ENCODE data around the gene CERCAM.
"Not testable (repeated sequence)": the region's sequence is repeated elsewhere in the genome, so short reads cannot be mapped to it uniquely, and the experiment has no call there.

Gene CERCAM

DNA sequence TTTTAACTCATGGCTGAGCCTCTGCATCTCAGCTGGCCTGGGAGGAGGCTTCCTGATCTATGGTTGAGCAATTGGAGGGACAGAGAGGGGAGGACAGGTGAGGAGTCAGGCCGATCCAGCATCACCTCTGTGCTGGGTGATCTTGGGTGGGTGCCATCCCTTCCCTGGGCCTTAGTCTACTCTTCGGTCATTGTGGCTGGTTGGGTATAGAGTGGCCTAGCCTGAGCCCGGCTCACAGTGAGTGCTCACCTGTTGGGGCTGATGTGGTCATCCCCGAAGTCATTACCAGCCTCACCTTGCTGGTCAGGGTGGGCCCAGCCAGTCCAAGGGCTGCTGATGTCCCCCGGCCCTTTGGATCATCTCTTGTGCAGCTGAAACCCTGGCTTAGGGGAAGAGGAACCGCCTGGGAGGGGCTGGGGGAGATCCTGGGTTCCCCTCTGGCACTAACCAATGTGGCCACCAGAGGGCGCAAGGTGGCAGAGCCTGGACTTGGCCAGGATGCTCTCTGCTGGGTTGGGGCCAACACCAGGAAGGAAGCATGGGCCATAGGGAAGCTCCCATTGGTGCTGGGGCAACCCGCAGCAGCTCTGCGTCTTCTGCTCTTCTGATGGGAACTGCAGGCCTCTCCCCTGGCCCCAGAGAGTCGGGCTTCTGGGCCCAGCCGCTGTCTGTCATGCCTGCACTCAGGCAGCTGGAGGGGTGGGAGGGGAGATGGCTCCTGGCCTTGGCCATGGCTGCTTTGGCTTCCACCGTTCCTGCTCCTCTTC is 17.9 kb downstream of the CERCAM start:
- DNase-seq (ENCODE audit: low spot score), result peak; percentile 90
- in situ Hi-C loops (cut with MboI; ENCODE audit: low sequenced_read_pairs, unreplicated experiment), result no loop called here
- TF ChIP-seq, protein P1, sequence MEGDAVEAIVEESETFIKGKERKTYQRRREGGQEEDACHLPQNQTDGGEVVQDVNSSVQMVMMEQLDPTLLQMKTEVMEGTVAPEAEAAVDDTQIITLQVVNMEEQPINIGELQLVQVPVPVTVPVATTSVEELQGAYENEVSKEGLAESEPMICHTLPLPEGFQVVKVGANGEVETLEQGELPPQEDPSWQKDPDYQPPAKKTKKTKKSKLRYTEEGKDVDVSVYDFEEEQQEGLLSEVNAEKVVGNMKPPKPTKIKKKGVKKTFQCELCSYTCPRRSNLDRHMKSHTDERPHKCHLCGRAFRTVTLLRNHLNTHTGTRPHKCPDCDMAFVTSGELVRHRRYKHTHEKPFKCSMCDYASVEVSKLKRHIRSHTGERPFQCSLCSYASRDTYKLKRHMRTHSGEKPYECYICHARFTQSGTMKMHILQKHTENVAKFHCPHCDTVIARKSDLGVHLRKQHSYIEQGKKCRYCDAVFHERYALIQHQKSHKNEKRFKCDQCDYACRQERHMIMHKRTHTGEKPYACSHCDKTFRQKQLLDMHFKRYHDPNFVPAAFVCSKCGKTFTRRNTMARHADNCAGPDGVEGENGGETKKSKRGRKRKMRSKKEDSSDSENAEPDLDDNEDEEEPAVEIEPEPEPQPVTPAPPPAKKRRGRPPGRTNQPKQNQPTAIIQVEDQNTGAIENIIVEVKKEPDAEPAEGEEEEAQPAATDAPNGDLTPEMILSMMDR (IDR thresholded peaks at IDR 0.05; ENCODE audit: borderline replicate concordance, control extremely low read depth, extremely low read depth, insufficient read depth, missing control alignments), result peak; percentile 96

DNA sequence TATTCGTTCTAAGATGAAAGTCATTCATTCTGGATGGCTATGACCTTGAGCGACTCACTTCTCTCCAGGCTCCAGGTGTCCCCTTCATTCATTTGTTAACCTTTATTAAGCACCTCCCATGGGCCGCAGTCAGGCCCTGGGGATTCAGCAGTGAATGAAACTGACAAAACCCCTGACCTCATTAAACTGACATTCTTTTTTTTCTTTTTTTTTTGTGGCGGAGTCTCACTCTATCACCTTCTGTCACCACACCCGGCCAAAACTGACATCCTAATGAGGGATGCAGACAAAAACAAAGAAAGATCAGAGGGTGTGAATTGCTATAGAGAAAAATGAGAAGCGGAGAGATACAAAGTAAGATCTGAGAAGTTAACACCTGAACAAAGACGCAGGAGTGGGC is 18.6 kb downstream of the CERCAM start:
- in situ Hi-C loops (cut with MboI; ENCODE audit: low sequenced_read_pairs, unreplicated experiment), result no loop called here
- TF ChIP-seq, protein P1 (IDR thresholded peaks at IDR 0.05; ENCODE audit: borderline replicate concordance, control extremely low read depth, extremely low read depth, insufficient read depth, missing control alignments), result no peak
- DNase-seq (ENCODE audit: low spot score), result no peak

DNA sequence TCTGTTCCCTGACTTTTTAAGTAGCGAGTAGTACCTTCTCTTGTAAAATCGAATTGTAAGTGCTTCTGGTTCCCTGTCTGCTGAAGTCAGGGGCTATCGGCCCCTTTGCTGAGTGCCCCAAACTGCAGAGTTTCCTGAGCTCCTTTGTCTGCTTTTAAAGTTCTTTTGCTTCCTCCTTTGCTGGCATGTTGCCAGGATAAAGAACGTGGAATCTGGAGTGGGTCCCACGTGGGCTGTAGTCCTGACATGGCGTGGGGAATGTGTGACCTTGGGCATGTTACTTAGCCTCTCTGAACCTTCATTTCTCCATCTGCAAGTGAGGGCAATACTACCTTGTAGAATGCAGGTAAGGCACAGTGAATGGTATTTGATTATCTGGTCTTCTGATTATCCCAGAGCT is 21.5 kb downstream of the CERCAM start:
- TF ChIP-seq, protein P1 (IDR thresholded peaks at IDR 0.05; ENCODE audit: borderline replicate concordance, control extremely low read depth, extremely low read depth, insufficient read depth, missing control alignments), result no peak
- DNase-seq (ENCODE audit: low spot score), result no peak
- in situ Hi-C loops (cut with MboI; ENCODE audit: low sequenced_read_pairs, unreplicated experiment), result no loop called here

DNA sequence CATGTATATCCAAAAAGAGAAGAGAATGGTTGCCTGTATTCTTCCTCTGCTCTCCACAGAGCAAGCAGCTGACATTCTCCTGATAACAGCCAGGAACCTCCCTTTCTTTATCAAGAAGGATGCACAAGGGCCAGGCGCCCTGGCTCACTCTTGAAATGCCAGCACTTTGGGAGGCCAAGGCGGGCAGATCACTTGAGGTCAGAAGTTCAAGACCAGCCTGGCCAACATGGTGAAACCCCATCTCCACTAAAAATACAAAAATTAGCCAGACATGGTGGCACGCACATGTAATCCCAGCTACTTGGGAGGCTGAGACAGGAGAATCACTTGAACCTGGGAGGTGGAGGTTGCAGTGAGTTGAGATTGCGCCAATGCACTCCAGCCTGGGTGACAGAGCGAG is 25.8 kb downstream of the CERCAM start:
- DNase-seq (ENCODE audit: low spot score); in situ Hi-C loops (cut with MboI; ENCODE audit: low sequenced_read_pairs, unreplicated experiment): not testable (repeated sequence)

DNA sequence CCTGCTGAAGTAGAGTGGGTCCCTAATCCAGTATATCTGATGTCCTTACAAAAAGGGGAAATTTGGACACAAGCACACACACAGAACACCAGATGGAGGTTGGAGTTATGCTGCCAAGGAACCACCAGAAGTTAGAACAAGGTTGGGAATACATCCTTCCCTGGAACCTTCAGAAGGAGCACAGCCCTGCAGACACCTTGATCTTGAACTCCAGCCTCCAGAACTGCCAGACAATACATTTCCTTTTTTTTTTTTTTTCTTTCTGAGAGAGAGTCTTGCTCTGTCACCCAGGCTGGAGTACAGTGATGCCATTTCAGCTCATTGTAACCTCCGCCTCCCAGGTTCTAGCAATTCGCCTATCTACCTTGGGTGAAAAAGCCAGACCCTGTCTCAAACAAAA is 28.1 kb downstream of the CERCAM start:
- in situ Hi-C loops (cut with MboI; ENCODE audit: low sequenced_read_pairs, unreplicated experiment), result no loop called here
- TF ChIP-seq, protein P1 (IDR thresholded peaks at IDR 0.05; ENCODE audit: borderline replicate concordance, control extremely low read depth, extremely low read depth, insufficient read depth, missing control alignments), result no peak
- DNase-seq (ENCODE audit: low spot score), result no peak

DNA sequence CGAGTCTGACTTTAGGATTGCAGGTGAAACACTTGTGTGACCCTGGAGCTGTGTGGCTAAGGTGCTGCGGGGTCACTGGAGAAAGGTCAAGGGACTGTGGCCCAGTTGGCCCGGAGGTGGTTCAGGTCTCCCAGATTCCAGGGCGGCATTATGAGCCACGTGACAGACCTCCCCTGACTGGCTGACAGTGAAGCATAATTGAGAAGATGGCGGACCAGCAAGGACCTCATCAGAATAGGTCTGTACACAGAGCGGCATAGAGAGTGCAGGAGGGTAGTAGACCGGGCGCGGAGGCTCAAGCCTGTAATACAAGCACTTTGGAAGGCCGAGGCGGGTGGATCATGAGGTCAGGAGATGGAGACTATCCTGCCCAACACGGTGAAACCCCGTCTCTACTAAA is 34.3 kb downstream of the CERCAM start:
- TF ChIP-seq, protein P1 (IDR thresholded peaks at IDR 0.05; ENCODE audit: borderline replicate concordance, control extremely low read depth, extremely low read depth, insufficient read depth, missing control alignments), result no peak
- no peak for DNase-seq (ENCODE audit: low spot score)
- in situ Hi-C loops (cut with MboI; ENCODE audit: low sequenced_read_pairs, unreplicated experiment), result no loop called here

DNA sequence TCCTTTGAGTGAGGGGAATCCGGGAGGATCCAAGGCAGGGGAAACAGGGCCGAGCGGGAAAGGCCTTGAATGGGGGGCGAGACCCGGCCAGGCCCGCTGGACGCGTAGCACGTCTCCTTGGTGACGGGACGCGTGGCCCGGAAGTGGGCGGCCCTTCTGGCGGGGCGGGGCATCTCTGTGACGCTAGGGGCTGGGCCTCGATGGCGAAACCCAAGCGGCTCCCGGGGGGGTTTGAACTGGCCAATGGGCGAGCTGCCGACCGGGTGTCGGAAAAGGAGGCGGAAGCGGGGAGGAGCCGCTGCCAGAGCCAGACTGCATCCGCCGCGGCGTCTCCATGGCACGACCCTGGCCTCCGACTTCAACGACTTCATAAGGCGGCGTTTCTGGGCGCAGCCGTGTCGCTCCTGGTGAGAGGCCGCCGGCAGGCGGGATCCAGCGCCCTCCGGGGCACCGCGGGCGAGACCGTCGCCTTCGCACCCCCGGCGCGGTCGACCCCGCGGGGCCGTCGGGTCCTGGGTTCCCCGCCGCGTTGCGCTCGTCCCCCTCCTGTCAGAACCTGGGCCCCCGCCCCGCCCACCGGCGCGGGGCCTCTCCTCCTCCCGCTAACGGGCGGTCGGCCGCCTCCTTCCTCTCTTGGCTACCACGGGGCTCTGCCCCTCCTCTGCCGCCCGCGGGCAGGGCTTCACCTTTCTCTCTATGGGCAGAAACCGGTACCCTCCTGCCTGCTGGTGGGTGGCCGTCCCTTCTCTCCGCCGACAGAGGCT is 35.4 kb downstream of the CERCAM start, which contains the start of gene ODF2:
ODF2 (plus strand) TSS at position 158 of the 764 bp plus-strand sequence; CDS start at position 244, 86 bp downstream.
- TF ChIP-seq, protein P1 (IDR thresholded peaks at IDR 0.05; ENCODE audit: borderline replicate concordance, control extremely low read depth, extremely low read depth, insufficient read depth, missing control alignments), result no peak
- DNase-seq (ENCODE audit: low spot score), result peak; percentile 100
- in situ Hi-C loops (cut with MboI; ENCODE audit: low sequenced_read_pairs, unreplicated experiment), result no loop called here
